Fibroblast of villous mesenchyme (primary cell): ENCODE data around the gene FSD1. TPM values are rescaled to one million over a fixed set of nuclear protein-coding genes. Genes with fewer than 3 reads are reported as not detected.
"Not testable (repeated sequence)": the region's sequence is repeated elsewhere in the genome, so short reads cannot be mapped to it uniquely, and the experiment has no call there.

Source experiments
- DNase-seq: peaks from one replicate; pipeline ENCODE4 v3.0.0-alpha.2; 2010; ENCODE audit warnings: low read depth
- H3K4me3 ChIP-seq: 2 replicates; pipeline ENCODE4 v1.5.1; 2011; ENCODE audit warnings: low read depth, mild to moderate bottlenecking, low read length
- total RNA-seq: library from RNA; depleted of rRNA; stranded (reverse); fragments of >200 nt; gene quantifications from 2 replicates; pipeline ENCODE4 v1.2.3, GENCODE V29; 2012
- TF ChIP-seq, protein P1 (sequence below): IDR thresholded peaks from 2 replicates; pipeline ENCODE4 v1.5.1; 2012; ENCODE audit warnings: low read depth, mild to moderate bottlenecking, low read length; ENCODE audit not compliant: insufficient read depth

FSD1 gene
- total RNA-seq, 1 donor = 8.6 TPM

- H3K4me3 ChIP-seq = peak overlapping the region; percentile 32
- DNase-seq = no peak
- TF ChIP-seq, protein P1, sequence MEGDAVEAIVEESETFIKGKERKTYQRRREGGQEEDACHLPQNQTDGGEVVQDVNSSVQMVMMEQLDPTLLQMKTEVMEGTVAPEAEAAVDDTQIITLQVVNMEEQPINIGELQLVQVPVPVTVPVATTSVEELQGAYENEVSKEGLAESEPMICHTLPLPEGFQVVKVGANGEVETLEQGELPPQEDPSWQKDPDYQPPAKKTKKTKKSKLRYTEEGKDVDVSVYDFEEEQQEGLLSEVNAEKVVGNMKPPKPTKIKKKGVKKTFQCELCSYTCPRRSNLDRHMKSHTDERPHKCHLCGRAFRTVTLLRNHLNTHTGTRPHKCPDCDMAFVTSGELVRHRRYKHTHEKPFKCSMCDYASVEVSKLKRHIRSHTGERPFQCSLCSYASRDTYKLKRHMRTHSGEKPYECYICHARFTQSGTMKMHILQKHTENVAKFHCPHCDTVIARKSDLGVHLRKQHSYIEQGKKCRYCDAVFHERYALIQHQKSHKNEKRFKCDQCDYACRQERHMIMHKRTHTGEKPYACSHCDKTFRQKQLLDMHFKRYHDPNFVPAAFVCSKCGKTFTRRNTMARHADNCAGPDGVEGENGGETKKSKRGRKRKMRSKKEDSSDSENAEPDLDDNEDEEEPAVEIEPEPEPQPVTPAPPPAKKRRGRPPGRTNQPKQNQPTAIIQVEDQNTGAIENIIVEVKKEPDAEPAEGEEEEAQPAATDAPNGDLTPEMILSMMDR = no peak
These were observed 22.4 kb downstream of the FSD1 start for GRCh38 chr19:4326837-4327251.

DNA sequence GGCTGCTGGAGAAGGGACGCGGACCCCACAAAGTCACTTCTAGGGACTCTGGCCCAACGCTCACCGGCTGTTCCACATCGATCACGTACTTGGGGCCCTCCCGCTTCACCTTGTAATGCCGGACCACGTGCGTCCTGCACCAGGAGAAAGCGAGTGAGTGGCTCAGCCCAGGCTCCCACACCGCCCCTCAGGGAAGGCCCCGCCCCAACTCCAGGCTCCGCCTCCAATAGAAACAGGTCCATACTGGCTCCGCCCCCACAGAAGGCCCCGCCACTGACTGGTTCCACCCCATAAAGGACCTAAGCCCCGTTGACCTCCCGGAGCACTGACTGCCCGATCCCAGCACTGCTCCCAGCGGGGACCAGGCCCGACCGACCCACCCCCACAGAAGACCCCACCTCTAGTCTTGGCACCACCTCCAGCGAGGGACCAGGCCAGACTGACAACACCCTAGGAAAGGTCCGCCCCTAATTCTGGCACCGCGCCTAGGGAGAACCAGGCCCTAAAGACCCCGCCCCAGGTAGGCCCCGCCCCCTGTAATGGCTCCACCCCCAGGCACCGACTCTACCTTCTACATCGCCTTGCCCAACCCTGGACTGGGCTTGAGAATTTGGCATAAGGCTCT is 23.0 kb downstream of the FSD1 start:
- DNase-seq = peak; percentile 54
- peak overlapping the region; percentile 58 for H3K4me3 ChIP-seq
- TF ChIP-seq, protein P1 = no peak

DNA sequence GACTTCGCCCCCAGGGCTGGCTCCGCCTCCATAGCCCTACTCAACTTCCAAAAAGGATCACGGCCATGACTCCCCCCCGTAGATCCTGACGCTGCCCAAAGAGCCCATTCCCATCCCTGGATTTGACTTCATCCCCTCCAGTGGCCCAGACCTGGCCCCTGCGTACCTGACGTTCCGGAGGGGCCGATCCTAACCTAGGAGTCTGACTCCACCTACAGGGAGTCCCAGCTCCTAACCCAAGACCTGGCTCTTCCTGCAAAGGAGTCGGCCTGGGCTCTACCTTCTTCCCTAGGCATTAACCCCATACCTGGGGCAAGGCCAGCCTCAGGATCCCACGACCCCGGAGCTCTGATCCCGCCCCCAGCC is 23.5 kb downstream of the FSD1 start:
- H3K4me3 ChIP-seq = peak overlapping the region; percentile 58
- DNase-seq = no peak
- TF ChIP-seq, protein P1 = no peak

DNA sequence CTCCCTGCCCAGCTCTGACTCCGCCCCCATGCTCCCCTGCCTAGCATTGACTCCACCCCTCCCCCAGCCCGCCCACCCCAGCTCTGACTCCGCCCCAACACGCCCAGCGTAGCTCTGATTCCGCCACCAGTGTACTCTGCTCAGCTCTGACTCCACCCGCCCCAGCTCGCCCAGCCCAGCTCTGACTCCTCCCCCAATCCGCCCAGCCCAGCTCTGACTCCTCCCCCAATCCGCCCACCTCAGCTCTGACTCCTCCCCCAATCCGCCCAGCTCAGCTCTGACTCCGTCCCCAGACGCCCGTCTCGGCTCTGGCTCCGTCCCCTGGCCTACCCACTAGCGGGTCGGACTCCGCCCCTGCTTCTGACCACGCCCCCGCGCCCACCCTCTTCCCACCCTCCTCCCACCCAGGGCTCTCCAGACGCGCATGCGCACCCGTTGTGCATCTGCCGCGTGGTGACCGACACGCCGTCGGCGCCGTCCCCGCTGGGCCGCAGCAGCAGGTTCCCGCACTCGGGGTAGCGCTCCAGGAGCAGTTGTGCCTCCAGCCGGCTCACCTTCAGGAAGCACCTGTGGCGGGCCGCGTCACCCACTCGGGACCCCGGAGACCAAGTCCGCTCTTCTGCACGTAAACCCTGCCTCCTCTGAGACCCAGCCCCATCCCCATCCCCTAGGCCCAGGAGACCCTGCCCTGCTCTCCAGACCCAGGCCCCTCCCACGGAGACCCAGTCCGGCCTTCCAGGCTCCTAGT is 24.0 kb downstream of the FSD1 start:
- TF ChIP-seq, protein P1 = no peak
- peak overlapping the region; percentile 61 for H3K4me3 ChIP-seq
- DNase-seq = peak; percentile 96

DNA sequence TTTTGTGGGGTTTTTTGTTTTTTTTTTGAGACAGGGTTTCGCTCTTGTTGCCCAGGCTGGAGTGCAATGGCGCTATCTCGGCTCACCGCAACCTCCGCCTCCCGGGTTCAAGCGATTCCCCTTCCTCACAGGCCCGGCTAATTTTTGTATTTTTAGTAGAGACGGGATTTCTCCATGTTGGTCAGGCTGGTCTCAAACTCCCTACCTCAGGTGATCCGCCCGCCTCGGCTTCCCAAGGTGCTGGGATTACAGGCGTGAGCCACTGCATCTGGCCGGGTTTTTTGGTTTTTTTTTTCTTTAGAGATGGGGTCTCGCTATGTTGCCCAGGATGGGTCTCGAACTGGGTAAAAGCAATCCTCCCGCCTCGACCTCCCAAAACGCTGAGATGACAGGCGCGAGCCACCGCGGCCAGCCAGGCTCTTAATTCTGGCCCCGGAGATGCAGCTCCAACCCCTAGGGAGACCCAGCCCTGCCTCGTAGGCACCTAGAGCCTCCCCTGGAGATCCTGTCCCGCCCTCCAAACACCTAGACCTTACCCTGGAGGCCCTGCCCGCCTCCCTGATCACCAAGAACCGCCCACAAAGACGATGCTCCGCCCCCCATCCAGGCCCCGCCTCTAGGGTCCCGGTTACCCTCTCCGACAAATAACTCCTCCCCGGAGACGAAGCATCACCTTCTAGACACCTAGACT is 24.7 kb downstream of the FSD1 start:
- peak overlapping the region; percentile 61 for H3K4me3 ChIP-seq
- DNase-seq = not testable (repeated sequence)

DNA sequence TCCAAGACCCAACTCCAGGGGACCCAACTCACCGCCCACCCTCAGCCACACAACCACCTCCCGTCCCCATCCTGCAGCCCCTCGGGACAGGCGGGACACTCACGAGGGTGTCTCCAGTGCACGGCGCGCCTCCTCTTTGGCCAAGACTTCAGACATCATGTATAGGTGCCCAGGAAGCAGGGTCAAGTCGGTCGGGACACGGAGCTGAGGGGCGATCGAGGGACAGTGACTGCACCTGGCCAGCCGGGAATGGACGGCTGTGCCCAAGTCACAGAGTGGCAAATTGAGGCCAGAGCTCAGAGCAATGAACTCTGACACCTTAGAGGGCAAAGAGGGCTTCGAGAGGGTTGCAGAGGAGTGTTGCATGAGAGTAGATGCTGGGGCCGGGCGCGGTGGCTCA is 25.5 kb downstream of the FSD1 start:
- TF ChIP-seq, protein P1 = no peak
- H3K4me3 ChIP-seq = no peak overlapping the region
- no peak for DNase-seq

DNA sequence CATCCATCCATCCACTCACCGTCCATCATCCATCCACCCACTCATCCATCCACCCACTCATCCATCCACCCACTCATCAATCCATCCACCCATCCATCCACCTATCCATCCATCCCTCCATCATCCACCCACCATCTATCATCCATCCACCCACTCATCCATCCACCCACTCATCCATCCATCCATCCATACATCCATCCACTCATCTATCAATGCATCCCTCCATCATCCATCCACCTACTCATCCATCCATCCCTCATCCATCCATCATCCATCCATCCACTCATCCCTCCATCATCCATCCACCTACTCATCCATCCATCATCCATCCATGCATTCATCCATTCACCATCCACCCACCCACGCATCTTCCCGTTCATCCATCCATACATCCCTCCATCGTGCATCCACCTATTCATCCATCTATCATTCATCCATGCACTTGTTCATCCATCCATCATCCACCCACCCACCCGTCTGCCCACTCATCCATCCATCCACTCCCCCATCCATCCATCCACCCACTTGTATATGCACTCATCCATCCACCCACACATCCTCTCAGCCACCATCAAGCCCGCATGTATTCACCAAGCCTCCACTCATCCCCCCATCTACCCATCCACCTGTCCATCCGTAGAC is 30.7 kb downstream of the FSD1 start:
- TF ChIP-seq, protein P1 = no peak
- H3K4me3 ChIP-seq = no peak overlapping the region
- DNase-seq = no peak
